Upper lobe of right lung (tissue), 1 donor: Measurements from ENCODE around the gene ZDHHC21. TPM values are rescaled to one million over a fixed set of nuclear protein-coding genes. Genes with fewer than 3 reads are reported as not detected.

Experiments used
- ATAC-seq: fragments of 200-7000 bp; cut with Tn5 transposase; one replicate; pipeline ENCODE4 v1.9.1; 2020; ENCODE audit warnings: mild to moderate bottlenecking, moderate library complexity
- DNase-seq: peaks from one replicate; pipeline ENCODE4 v3.0.0-alpha.2; 2020
- H3K27ac ChIP-seq: fragments of 200-600 bp; one replicate; pipeline ENCODE4 v1.8.0; 2022
- H3K27me3 ChIP-seq: fragments of 200-600 bp; one replicate; pipeline ENCODE4 v1.8.0; 2022; ENCODE audit warnings: mild to moderate bottlenecking
- H3K36me3 ChIP-seq: fragments of 200-600 bp; one replicate; pipeline ENCODE4 v1.8.0; 2022
- H3K4me1 ChIP-seq: fragments of 200-600 bp; one replicate; pipeline ENCODE4 v1.8.0; 2022
- H3K4me3 ChIP-seq: fragments of 200-600 bp; one replicate; pipeline ENCODE4 v1.8.0; 2022; ENCODE audit warnings: mild to moderate bottlenecking
- H3K9me3 ChIP-seq: fragments of 200-600 bp; one replicate; pipeline ENCODE4 v1.8.0; 2022
- CTCF ChIP-seq: fragments of 200-600 bp; IDR thresholded peaks from one replicate; pipeline ENCODE4 v1.8.0; 2022; ENCODE audit warnings: antibody characterized with exemption
- intact Hi-C: fragments of 100-400 bp; cut with DNase I; formaldehyde crosslinking; loops from one replicate; pipeline ENCODE4 v1.11.0; 2022
- total RNA-seq: library from RNA; stranded (reverse); fragmentation: NEBNext Ultra II Directional; extraction: Animal tissue kit (Norgen Biotek cat#: 25700); gene quantifications from one replicate; pipeline ENCODE4 v1.2.1, GENCODE V29; 2021
- donor health status: DM: no; HTN: yes; CAD: no; lungs with severe emphysema.

ZDHHC21 gene
- total RNA-seq, 1 donor from 2014 or later = 20.7 TPM

GRCh38 chr9:14710804-14711203, 17.6 kb upstream of the ZDHHC21 start:
- no peak overlapping the region for H3K27ac ChIP-seq
- no peaks in the 10 kb centered on the region for H3K36me3 ChIP-seq
- intact Hi-C loops = no loop called here
- H3K4me1 ChIP-seq = no peaks in the 10 kb centered on the region
- DNase-seq (no peak), ATAC-seq (no peak)
- TF ChIP-seq CTCF = no peak
- H3K4me3 ChIP-seq = no peak overlapping the region
- no peaks in the 10 kb centered on the region for H3K9me3 ChIP-seq
- no peaks in the 10 kb centered on the region for H3K27me3 ChIP-seq

GRCh38 chr9:14706530-14707140, 13.4 kb upstream of the ZDHHC21 start:
- Histone ChIP-seq H3K36me3 (no peaks in the 10 kb centered on the region), H3K27me3 (peaks cover 8% of the 10 kb centered on the region), H3K9me3 (no peaks in the 10 kb centered on the region), H3K27ac (no peak overlapping the region), H3K4me1 (no peaks in the 10 kb centered on the region), H3K4me3 (no peak overlapping the region)
- DNase-seq = no peak
- intact Hi-C loops = no loop called here
- TF ChIP-seq CTCF = no peak
- no peak for ATAC-seq

GRCh38 chr9:14705079-14705478, 11.8 kb upstream of the ZDHHC21 start:
- Histone ChIP-seq H3K27ac (no peak overlapping the region), H3K4me1 (no peaks in the 10 kb centered on the region), H3K36me3 (no peaks in the 10 kb centered on the region), H3K27me3 (peaks cover 11% of the 10 kb centered on the region), H3K9me3 (no peaks in the 10 kb centered on the region), H3K4me3 (no peak overlapping the region)
- TF ChIP-seq CTCF = no peak
- no peak for DNase-seq
- intact Hi-C loops = no loop called here
- ATAC-seq = no peak

GRCh38 chr9:14704281-14704680, 11.0 kb upstream of the ZDHHC21 start:
- Histone ChIP-seq H3K9me3 (no peaks in the 10 kb centered on the region), H3K4me1 (no peaks in the 10 kb centered on the region), H3K27ac (no peak overlapping the region), H3K36me3 (no peaks in the 10 kb centered on the region), H3K27me3 (peaks cover 11% of the 10 kb centered on the region), H3K4me3 (no peak overlapping the region)
- no peak for DNase-seq
- ATAC-seq = no peak
- intact Hi-C loops = no loop called here
- TF ChIP-seq CTCF = no peak

GRCh38 chr9:14702200-14702720, 9.0 kb upstream of the ZDHHC21 start:
- TF ChIP-seq CTCF = no peak
- Histone ChIP-seq H3K9me3 (no peaks in the 10 kb centered on the region), H3K4me1 (no peaks in the 10 kb centered on the region), H3K4me3 (no peak overlapping the region), H3K36me3 (no peaks in the 10 kb centered on the region), H3K27me3 (peaks cover 11% of the 10 kb centered on the region), H3K27ac (no peak overlapping the region)
- intact Hi-C loops = no loop called here
- DNase-seq (no peak), ATAC-seq (no peak)
